T-helper 2 cell treated with Interferon-gamma antibody and Interleukin-4, amounts not matched to agents 5 μg/mL and 100 μg/mL, for 36 hours (primary cell): Measurements from ENCODE around the gene GAPT.

Experiments used
- DNase-seq: peaks from one replicate; pipeline ENCODE4 v3.0.0; 2021; ENCODE audit warnings: low spot score
- H3K27ac Mint-ChIP-seq: one replicate; pipeline ENCODE4 v1.8.0; 2021; ENCODE audit warnings: mild to moderate bottlenecking, mixed read lengths
- H3K27me3 Mint-ChIP-seq: one replicate; pipeline ENCODE4 v1.8.0; 2021; ENCODE audit warnings: low read depth, mixed read lengths
- H3K36me3 Mint-ChIP-seq: one replicate; pipeline ENCODE4 v1.8.0; 2021; ENCODE audit warnings: low read depth, mixed read lengths
- H3K4me1 Mint-ChIP-seq: one replicate; pipeline ENCODE4 v1.8.0; 2021; ENCODE audit warnings: low read depth, mixed read lengths
- H3K4me3 Mint-ChIP-seq: one replicate; pipeline ENCODE4 v1.8.0; 2022; ENCODE audit warnings: mild to moderate bottlenecking, moderate library complexity, mixed read lengths
- H3K9me3 Mint-ChIP-seq: one replicate; pipeline ENCODE4 v1.8.0; 2021; ENCODE audit warnings: mixed read lengths

Gene GAPT

GRCh38 chr5:58456486-58456885 is 34.7 kb upstream of the GAPT start:
- Mint-ChIP-seq H3K4me3 (no peak overlapping the region), H3K27me3 (peaks cover 31% of the 10 kb centered on the region), H3K9me3 (no peaks in the 10 kb centered on the region), H3K4me1 (peaks cover 16% of the 10 kb centered on the region), H3K27ac (no peak overlapping the region), H3K36me3 (no peaks in the 10 kb centered on the region)
- no peak for DNase-seq

DNA sequence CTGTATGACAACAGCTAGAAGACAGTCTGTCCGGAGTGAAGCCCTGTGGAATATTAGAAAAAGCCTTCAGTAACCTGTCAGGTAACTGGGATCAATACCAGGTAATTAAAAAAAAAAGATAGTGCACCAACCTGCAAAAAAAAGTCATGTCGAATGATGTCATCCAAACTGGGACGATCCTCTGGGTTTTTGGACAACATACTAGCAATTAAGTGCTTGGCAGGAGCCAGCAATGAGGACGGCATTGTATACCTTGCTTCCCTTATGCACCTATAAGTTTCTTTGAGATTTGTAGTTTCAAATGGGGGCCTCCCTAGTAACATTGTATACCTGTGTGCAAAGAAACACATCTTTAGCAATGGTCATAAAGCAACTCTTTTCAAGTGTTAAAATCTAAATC is 34.2 kb upstream of the GAPT start:
- Mint-ChIP-seq H3K4me3 (no peak overlapping the region), H3K36me3 (no peaks in the 10 kb centered on the region), H3K27ac (no peak overlapping the region), H3K4me1 (peaks cover 16% of the 10 kb centered on the region), H3K9me3 (no peaks in the 10 kb centered on the region), H3K27me3 (peaks cover 27% of the 10 kb centered on the region)
- no peak for DNase-seq

DNA sequence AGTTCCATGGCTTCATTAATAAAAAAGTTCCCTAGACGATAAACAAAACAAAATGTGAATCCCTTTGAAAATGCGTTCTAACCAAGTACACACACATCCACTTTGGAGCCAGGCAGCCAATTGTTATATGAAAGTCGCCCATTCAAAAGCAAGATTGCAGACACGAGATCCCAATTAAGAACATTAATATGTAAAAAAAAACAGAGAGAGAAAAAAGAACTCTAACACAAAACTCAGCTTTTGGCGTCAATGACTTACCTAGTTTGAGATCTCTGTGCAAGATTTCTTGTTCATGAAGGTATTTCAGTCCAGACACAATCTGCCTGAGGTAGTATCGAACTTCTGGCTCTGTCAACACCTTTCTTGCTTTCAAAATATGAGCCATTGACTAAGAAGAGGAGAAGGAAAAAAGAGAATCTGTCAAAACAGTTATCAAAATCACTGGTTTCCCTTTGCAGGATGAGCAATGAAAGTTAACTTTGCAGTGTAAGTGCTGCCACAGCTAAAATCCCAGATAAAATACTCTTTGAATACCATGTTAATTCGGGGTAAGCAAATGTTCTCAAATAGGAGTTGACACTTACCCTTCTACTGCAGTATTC is 33.0 kb upstream of the GAPT start:
- Mint-ChIP-seq H3K36me3 (no peaks in the 10 kb centered on the region), H3K9me3 (no peaks in the 10 kb centered on the region), H3K4me3 (peak overlapping the region; percentile 74), H3K27me3 (peaks cover 22% of the 10 kb centered on the region), H3K4me1 (peaks cover 22% of the 10 kb centered on the region), H3K27ac (no peak overlapping the region)
- DNase-seq, result no peak

GRCh38 chr5:58458743-58459145 is 32.5 kb upstream of the GAPT start:
- Mint-ChIP-seq H3K27ac (no peak overlapping the region), H3K4me3 (peak overlapping the region; percentile 74), H3K9me3 (no peaks in the 10 kb centered on the region), H3K4me1 (peaks cover 22% of the 10 kb centered on the region), H3K36me3 (no peaks in the 10 kb centered on the region), H3K27me3 (peaks cover 22% of the 10 kb centered on the region)
- DNase-seq, result no peak

- H3K36me3 Mint-ChIP-seq, result no peaks in the 10 kb centered on the region
- H3K9me3 Mint-ChIP-seq, result no peaks in the 10 kb centered on the region
- peak overlapping the region; percentile 74 for H3K4me3 Mint-ChIP-seq
- DNase-seq, result no peak
- peak overlapping the region; percentile 49 for H3K27ac Mint-ChIP-seq
- H3K27me3 Mint-ChIP-seq, result peaks cover 22% of the 10 kb centered on the region
- peaks cover 22% of the 10 kb centered on the region for H3K4me1 Mint-ChIP-seq
Measured at GRCh38 chr5:58459146-58460001, 31.9 kb upstream of the GAPT start.

- Mint-ChIP-seq H3K9me3 (no peaks in the 10 kb centered on the region), H3K36me3 (no peaks in the 10 kb centered on the region), H3K27ac (peak within 1 kb of the TSS; percentile 49), H3K4me1 (peaks cover 22% of the 10 kb centered on the region), H3K4me3 (peak within 1 kb of the TSS; percentile 74), H3K27me3 (peaks cover 22% of the 10 kb centered on the region)
- DNase-seq, result peak; percentile 85
Measured at GRCh38 chr5:58460002-58460731, 31.1 kb upstream of the GAPT start, which contains the start of gene PLK2. Gene PLK2 (minus strand): TSS chr5:58460086. CDS start chr5:58459959, 127 bp downstream.

DNA sequence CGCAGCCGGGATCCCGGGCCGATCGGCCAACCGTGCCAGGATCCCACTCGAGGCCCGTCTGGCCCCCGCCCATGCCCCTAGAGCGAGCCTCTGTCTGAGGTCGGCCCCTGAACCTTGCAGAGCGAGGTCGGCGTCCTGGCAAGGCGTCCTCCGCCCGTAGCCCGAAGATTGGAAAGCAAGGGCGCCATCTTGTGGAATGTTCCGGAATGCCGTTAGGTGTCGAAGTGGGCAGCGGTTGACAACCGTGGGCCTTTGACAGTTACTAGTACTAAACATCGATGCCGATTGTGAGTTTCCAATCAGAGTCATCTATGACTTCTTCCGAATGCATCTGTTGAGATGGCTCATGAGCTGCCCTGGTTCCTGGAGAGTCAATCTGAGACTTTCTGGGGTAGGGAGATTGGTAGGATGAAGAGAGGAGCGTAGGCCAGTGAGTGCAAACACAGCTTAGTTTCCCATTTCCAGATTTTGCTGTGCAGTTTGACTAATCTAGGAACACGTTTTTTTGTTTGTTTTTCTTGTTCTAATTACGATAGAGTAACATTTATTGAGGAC is 30.4 kb upstream of the GAPT start:
- peak; percentile 85 for DNase-seq
- no peaks in the 10 kb centered on the region for H3K9me3 Mint-ChIP-seq

GRCh38 chr5:58462154-58462553 is 29.1 kb upstream of the GAPT start:
- no peak overlapping the region for H3K27ac Mint-ChIP-seq
- H3K27me3 Mint-ChIP-seq, result peaks cover 22% of the 10 kb centered on the region
- no peaks in the 10 kb centered on the region for H3K36me3 Mint-ChIP-seq
- peaks cover 28% of the 10 kb centered on the region for H3K4me1 Mint-ChIP-seq
- no peak for DNase-seq
- H3K4me3 Mint-ChIP-seq, result no peak overlapping the region
- H3K9me3 Mint-ChIP-seq, result no peaks in the 10 kb centered on the region

More for the DNA sequence above, 30.4 kb upstream of the GAPT start:
- H3K4me3 Mint-ChIP-seq, result peak overlapping the region; percentile 74
- H3K36me3 Mint-ChIP-seq, result no peaks in the 10 kb centered on the region
- peaks cover 22% of the 10 kb centered on the region for H3K27me3 Mint-ChIP-seq
- peaks cover 22% of the 10 kb centered on the region for H3K4me1 Mint-ChIP-seq
- H3K27ac Mint-ChIP-seq, result peak overlapping the region; percentile 34

- H3K27ac Mint-ChIP-seq, result no peak overlapping the region
Measured at GRCh38 chr5:58462623-58463230, 28.5 kb upstream of the GAPT start.

DNA sequence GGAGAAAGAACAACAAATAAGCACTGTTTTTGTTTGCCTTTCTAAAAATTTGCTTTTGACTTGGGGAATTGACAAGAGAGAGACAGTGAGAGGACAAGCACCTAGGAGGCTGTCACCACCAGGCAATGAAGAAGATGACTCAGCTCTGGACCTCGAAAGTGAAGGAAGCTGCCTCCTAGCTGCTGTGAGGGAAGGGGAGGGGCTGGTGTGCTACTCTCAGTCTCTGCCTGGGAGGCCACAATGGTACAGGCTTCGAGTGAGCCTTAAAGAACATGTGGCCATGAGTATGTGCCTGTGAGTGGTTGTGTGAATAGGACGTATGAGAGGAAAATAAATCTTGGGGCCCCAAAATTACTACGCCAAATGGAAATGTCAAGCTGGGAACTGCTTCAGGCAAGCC is 24.3 kb upstream of the GAPT start:
- H3K36me3 Mint-ChIP-seq, result no peaks in the 10 kb centered on the region
- H3K4me3 Mint-ChIP-seq, result no peak overlapping the region
- H3K9me3 Mint-ChIP-seq, result no peaks in the 10 kb centered on the region
- DNase-seq, result peak; percentile 46
- peaks cover 13% of the 10 kb centered on the region for H3K4me1 Mint-ChIP-seq
- H3K27me3 Mint-ChIP-seq, result peaks cover 11% of the 10 kb centered on the region
- no peak overlapping the region for H3K27ac Mint-ChIP-seq

More at GRCh38 chr5:58462623-58463230, 28.5 kb upstream of the GAPT start:
- no peak overlapping the region for H3K4me3 Mint-ChIP-seq
- no peaks in the 10 kb centered on the region for H3K9me3 Mint-ChIP-seq
- H3K27me3 Mint-ChIP-seq, result peaks cover 19% of the 10 kb centered on the region
- DNase-seq, result peak; percentile 17
- peaks cover 29% of the 10 kb centered on the region for H3K4me1 Mint-ChIP-seq
- H3K36me3 Mint-ChIP-seq, result no peaks in the 10 kb centered on the region

DNA sequence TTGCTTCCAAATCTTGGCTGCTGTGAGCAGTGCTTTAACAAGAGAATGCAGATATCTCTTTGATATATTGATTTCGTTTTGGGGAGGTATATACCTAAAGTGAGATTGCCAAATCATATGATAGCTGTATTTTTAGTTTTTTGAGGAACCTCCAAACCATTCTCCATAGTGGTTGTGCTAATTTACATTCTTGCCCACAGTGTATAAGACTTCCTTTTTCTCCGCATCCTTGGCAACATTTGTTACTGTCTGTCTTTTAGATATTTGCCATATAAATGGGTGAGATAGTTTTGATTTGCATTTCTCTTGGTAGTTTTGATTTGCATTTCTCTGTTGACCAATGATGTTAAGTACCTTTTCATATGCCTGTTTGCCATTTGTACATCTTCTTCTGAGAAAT is 21.3 kb upstream of the GAPT start:
- no peak for DNase-seq
- H3K9me3 Mint-ChIP-seq, result no peaks in the 10 kb centered on the region
- H3K27ac Mint-ChIP-seq, result no peak overlapping the region
- no peak overlapping the region for H3K4me3 Mint-ChIP-seq
- peaks cover 7% of the 10 kb centered on the region for H3K4me1 Mint-ChIP-seq
- H3K36me3 Mint-ChIP-seq, result no peaks in the 10 kb centered on the region
- peaks cover 11% of the 10 kb centered on the region for H3K27me3 Mint-ChIP-seq

DNA sequence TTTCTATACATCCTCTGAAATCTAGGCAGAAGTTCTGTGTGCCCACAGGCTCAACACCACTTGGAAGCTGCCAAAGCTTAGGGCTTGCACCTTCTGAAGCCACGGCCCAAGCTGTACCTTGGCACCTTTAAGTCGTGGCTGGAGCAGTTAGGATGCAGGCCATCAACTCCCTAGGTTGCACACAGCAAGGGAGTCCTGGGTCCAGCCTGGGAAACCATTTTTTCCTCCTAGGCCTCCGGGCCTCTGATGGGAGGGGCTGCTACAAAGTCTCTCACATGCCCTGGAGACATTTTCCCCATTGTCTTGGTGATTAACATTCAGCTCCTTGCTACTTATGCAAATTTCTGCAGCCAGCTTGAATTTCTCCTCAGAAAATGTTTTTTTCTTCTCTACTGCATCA is 15.8 kb upstream of the GAPT start:
- no peak for DNase-seq
- H3K27me3 Mint-ChIP-seq, result no peaks in the 10 kb centered on the region
- no peak overlapping the region for H3K27ac Mint-ChIP-seq
- no peak overlapping the region for H3K4me3 Mint-ChIP-seq
- H3K36me3 Mint-ChIP-seq, result no peaks in the 10 kb centered on the region
- H3K4me1 Mint-ChIP-seq, result no peaks in the 10 kb centered on the region
- H3K9me3 Mint-ChIP-seq, result no peaks in the 10 kb centered on the region

DNA sequence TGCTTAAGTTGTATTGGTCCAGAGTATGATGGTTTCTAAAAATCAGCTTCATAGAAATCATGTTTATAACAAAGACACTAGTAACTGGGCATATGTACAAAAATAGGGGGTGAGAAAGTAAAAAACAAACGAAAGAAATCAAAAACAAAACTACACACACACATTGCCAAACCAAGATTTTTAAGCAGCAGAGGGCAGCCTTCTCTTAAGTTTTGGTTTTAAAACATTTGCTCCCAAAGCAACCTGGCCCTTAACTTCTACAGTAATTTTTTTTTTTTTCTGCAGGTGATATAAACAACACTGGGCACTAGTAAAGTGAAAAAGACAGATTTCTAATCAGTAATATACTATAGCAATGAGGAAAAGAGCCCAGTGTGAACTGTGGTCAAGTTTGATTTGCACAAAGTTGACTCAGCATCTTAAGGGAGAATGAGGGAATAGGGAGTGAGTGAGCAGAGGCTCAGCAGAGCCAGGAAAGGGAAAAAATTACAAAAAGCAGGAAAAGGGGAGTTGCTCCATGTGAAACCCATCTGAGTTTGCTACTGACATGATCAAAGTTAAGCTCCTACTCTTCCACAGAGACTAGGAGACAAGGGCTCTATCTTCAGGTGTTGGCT is 13.4 kb upstream of the GAPT start:
- Mint-ChIP-seq H3K27me3 (no peaks in the 10 kb centered on the region), H3K4me3 (no peak overlapping the region), H3K9me3 (no peaks in the 10 kb centered on the region), H3K4me1 (no peaks in the 10 kb centered on the region), H3K27ac (no peak overlapping the region), H3K36me3 (no peaks in the 10 kb centered on the region)
- DNase-seq, result no peak
